Superior temporal gyrus (tissue), 1 donor: ENCODE data around the gene RPL35A.
"Not testable (repeated sequence)": the region's sequence is repeated elsewhere in the genome, so short reads cannot be mapped to it uniquely, and the experiment has no call there.

Experiments
- DNase-seq: peaks from one replicate; pipeline ENCODE4 v3.0.0-alpha.2; 2016; ENCODE audit errors: extremely low spot score

Gene RPL35A

DNA sequence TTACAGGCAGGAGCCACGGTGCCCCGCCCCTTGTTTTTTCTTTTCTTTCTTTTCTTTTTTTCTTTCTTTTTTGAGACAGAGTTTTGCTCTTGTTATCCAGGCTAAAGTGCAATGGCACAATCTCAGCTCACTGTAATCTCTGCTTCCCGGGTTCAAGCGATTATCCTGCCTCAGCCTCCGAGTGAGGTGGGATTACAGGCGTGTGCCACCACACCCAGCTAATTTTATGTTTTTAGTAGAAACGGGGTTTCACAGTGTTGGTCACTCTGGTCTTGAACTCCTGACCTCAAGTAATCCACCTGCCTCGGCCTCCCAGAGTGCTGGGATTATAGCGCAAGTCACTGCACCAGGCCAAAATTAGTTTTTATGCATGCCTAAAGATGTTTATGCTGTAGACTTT, 2.5 kb downstream of the RPL35A start:
- DNase-seq, result no peak

DNA sequence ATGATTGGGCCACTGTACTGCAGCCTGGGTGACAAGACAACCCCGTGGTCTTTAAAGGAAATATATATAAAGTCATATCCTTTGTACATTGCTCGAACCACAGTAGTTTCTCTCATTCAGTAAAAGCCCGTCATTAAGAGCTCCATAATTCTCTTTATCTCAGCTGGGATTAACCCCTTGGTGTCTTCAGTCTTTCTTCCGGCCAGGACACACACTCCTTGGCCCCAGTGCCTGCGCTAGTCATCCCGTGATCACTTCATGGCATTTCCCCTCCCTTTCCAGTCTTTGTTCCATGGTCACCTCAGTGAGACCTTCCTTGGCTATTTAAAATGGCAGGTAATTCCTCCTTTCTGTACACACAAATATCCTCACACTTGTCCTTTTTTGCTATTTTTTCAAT, 3.3 kb downstream of the RPL35A start:
- no peak for DNase-seq

DNA sequence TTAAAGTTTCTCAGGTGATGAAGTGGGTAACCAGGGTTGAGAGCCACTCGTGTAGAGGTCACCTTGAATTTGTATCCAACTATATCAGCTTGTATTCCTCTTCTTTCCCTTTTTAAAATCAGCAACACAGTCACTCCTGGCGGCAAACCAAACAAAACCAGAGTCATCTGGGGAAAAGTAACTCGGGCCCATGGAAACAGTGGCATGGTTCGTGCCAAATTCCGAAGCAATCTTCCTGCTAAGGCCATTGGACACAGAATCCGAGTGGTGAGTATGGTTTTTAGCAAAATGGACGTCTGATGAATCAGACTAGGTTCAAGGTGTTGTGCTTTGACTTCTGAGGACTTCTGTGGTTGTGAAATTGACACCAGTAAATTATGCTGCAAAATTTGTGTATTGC, 3.9 kb downstream of the RPL35A start:
- no peak for DNase-seq

- DNase-seq, result no peak
Measured at GRCh38 chr3:197955892-197956477, 6.0 kb downstream of the RPL35A start.

GRCh38 chr3:197956626-197956988, 6.6 kb downstream of the RPL35A start:
- no peak for DNase-seq

GRCh38 chr3:197957790-197958133, 7.8 kb downstream of the RPL35A start:
- DNase-seq, result no peak

DNA sequence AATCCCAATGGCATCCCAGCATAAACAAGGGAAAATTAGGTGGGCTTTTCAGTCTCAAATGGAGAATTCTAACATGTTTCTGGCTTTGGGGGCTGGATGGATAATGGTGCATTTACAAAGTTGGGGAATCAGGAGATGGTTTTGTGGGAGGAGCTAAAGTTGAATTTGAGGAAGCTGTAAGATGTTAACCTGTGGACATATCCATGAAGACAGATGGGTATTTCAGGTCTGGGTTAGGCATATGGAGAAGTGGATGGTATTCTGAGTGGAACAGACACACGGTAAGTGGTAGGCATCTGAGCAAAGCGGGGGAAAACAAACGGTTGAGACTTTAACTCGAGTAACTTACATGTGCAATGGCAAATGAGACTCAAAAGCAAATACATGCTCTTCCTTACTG, 8.4 kb downstream of the RPL35A start:
- no peak for DNase-seq

- DNase-seq, result not testable (repeated sequence)
Measured at GRCh38 chr3:197958848-197959247, 8.9 kb downstream of the RPL35A start.

DNA sequence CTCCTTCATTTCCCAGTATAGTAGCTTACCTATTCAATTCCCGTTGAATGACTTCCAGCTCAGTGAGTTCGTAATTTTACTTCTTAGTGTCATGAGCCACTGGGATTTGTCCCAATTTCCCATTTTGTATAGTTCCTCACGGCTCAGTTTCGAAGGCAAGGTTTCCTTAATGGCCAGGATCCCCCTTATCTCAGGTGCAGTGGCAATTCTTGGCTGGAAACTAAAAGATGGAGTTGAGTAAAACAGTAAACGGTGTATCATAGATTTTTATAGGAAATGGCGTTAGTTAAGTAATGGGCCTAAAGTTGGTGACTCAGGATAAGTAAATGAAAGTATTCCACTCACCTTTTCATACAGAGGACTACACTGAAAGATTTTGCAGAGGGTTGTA, 9.5 kb downstream of the RPL35A start:
- DNase-seq, result no peak

GRCh38 chr3:197959891-197960693, 10.1 kb downstream of the RPL35A start, which contains the start of gene LMLN:
TSS of gene LMLN (plus strand) at chr3:197960217. CDS start at chr3:197960246, 29 bp downstream.
- peak; percentile 97 for DNase-seq

DNA sequence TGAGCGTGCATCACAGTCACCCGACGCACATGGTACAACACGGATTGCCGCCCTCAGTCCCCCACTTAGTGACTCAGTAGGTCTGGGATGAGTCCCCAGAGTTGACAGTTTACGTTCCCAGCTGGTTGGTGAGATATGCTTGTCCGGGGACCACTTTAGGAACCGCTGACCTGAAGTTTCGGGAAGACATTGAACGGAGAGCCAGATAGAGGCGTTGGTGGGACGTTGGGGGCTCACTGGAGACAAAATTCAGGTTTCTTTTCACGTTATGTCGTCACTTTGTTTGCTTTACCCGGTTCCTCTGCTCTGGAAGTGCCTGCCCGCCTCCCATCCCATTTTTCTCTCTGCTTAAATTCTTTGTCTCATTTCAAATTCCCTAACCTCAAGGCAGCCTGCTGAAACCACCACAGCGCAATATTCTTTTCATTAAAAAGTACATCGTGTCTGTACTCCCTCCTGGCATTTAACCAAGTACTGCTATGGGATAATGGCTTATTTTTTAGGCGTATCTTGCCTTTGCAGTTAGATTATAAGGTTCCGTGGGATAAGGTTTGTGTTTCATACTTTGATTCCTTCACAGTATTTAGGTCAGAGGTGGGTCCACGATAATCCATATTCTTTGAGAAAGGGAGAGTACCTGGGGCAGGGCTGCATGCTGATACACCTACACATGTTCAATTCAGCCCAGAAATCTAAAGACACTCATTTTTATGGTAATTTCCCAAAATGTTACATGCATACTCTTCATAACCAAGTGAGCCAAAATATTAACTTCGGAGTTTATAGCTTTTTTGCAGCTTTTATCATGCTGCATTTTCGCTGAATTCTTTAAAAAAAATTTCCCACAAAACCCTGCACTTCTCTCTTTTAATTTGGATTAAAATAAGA, 10.9 kb downstream of the RPL35A start:
- no peak for DNase-seq

DNA sequence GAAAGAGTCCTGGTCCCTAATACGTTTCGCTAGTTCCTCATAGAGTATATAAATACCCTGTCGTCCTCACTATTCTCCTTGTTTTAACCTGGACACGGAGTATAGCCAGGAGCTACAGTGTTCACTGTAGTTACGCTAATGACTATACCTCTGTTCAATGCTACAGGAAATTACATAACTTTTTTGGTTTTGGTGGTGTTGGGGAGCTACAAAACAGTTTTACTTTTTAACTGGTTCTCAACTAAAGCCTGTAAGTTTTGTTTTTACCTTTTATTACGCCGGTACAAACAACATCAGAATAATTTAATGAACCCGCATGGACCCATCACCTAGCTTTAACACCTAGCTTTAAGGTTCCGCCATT, 11.6 kb downstream of the RPL35A start:
- no peak for DNase-seq

DNA sequence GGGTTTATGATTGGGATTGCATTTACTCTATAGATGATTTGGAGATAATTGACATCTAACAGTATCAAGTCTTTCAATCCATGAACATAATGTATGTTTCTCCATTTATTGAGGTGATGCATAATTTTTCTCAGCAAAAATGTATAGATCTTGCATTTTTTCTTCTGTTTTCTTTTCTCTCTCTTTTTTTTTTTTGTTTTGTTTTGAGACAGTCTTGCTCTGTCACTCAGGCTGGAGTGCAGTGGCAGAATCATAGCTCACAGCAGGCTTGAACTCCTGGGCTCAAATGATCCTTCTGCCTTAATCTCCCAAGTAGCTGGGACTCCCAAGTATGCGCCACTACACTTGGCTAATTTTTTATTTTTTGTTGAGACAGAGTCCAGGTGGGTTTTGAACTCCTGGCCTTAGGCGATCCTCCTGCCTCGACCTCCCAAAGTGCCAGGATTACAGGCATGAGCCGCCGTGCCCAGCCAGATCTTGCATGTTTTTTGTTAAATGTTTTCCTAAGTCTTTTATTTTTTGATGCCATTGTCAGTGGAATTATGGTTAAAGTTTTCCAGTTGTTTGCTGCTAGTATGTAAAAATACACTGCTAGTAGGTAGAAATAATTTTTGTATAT, 13.1 kb downstream of the RPL35A start:
- DNase-seq, result no peak

- not testable (repeated sequence) for DNase-seq
Measured at GRCh38 chr3:197967337-197967989, 17.5 kb downstream of the RPL35A start.

DNA sequence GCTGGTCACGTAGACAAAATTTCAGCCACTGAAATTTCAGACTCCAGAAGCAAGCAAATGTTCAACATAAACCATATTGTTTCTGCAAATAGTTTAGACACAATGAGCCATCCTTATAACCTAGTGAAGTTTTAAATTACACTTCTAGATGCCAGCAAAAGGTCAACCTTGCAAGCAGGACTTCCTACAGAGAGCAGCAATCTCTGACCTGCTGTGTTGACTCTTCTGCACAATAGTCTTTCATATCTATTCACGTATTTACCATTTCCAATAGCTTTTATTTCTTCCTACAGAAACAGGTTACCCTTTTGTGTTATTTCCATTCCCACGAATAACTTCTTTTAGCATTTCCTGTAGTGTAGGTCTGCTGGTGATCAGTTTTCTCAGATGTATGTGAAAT, 20.6 kb downstream of the RPL35A start:
- DNase-seq, result no peak

GRCh38 chr3:197974016-197974415, 24.0 kb downstream of the RPL35A start:
- no peak for DNase-seq

DNA sequence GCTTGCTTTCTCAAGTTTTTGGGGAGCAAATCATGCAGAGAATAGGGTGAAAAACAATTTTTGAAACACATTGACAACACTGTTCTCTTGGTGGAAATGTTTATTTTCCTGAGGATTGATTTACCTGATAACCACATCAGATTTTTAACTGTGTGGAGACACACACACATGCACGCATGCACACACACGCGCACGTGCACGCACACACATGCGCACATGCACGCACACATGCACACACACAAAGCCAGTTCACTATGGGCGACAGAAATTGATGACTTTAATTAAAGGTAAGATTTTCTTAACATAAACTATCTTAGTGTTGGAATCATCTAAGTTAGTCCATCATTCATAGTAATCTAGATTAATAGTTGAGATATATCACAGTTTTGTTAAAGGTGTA, 25.3 kb downstream of the RPL35A start:
- DNase-seq, result no peak

GRCh38 chr3:197983076-197983475, 33.1 kb downstream of the RPL35A start:
- no peak for DNase-seq

DNA sequence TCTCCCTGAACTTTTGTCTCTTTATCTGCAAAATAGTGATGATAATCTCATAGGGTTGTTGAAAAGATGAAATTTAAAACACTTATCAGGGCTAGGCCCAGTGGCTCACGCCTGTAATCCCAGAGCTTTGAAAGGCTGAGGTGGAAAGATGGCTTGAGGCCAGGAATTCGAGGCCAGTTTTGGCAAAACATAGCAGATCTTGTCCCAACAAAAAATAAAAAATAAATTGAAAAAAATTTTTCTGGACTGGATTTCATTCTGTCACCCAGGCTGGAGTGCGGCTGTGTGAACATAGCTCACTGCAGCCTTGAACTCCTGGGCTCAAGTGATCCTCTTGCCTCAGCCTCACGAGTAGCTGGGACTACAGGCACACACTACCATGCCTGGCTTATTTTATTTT, 39.7 kb downstream of the RPL35A start:
- no peak for DNase-seq

DNA sequence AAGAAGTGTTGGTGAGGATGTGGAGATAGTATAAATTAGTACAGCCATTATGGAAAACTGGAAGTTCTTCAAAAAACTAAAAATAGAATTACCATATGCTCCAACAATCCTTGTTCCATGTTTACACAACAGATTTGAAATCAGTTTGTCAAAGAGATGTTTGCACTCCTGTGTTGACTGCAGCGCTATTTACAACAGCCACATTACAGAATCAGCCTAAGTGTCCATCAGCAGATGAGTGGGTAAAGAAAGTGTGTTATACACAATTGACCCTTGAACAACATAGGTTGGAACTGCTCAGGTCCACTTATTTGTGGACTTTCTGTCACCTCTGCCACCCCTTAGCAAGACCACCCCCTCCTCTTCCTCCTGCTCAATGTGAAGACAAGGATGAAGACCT, 44.7 kb downstream of the RPL35A start:
- DNase-seq, result no peak

DNA sequence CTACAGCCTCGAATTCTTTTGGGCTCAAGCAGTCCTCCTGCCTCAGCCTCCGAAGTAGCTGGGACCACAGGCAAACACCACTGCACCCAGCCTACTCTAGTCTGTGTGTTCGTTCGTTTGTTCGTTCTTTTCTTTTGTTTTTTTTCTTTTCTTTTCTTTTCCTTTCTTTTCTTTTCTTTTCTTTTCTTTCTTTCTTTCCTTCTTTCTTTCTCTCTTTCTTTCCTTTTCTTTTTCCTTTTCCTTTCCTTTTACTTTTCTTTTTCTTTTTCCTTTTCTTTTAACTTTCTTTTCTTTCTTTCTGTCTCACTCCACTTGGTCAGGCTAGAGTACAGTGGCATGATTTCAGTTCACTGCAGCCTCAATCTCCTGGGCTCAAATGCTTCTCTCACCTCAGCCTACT, 46.9 kb downstream of the RPL35A start:
- DNase-seq, result no peak

- DNase-seq, result no peak
Measured at GRCh38 chr3:197997936-197998335, 47.9 kb downstream of the RPL35A start.
